HUES48 (cell line): ENCODE measurements around the gene TCP11.

Experiments used
- H3K27ac ChIP-seq: one replicate; pipeline ENCODE4 v1.7.0; 2013; ENCODE audit warnings: low read depth, low read length, inconsistent platforms
- H3K27me3 ChIP-seq: 2 replicates; pipeline ENCODE4 v1.6.1; 2013; ENCODE audit warnings: mild to moderate bottlenecking, low read length; ENCODE audit not compliant: control insufficient read depth, insufficient read depth
- H3K36me3 ChIP-seq: 2 replicates; pipeline ENCODE4 v1.6.1; 2013; ENCODE audit warnings: low read length; ENCODE audit not compliant: control insufficient read depth, insufficient read depth
- H3K4me1 ChIP-seq: 2 replicates; pipeline ENCODE4 v1.6.1; 2013; ENCODE audit warnings: mild to moderate bottlenecking, low read length; ENCODE audit not compliant: control insufficient read depth, insufficient read depth
- H3K4me3 ChIP-seq: 2 replicates; pipeline ENCODE4 v1.5.1; 2013; ENCODE audit warnings: mild to moderate bottlenecking, low read depth, low read length
- H3K9ac ChIP-seq: 2 replicates; pipeline ENCODE4 v1.6.1; 2013; ENCODE audit warnings: mild to moderate bottlenecking, low read depth, low read length, moderate library complexity
- H3K9me3 ChIP-seq: 2 replicates; pipeline ENCODE4 v1.6.1; 2013; ENCODE audit warnings: low read length; ENCODE audit not compliant: control insufficient read depth, insufficient read depth

The TCP11 gene

DNA sequence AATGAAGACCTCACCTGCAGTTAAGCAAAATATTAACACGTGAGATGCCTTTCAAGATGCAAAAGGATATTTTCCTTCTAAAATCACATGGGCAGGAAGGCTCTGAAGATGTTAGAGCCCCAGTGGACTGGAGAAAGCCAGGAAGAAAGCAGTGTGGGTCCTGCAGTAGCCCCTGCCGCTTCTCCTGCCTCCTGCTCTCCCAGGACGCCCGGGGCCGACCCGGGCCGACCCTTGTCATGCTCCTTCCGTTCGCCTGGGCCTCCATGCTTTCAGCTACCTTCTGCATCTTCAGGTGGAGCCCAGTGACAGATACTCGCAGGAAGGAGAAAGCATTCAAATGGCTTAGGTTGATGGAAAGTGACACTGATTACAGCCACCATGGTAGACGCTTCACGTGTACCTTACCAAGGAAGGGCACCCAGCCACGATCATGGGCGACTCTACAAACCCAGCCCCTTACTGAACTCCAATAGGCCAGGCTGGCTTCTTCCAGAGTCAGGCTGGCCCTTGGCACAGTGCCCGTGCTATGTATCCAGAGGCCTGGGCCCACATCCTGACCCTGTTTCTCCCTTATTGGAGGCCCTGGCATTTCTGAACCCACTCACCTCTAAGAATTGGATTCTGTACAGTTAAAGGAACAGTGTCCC lies 69.0 kb downstream of the TCP11 start:
- Histone ChIP-seq H3K4me1 (peaks cover 28% of the 10 kb centered on the region), H3K9me3 (no peaks in the 10 kb centered on the region), H3K27ac (no peak overlapping the region), H3K4me3 (no peak overlapping the region), H3K36me3 (no peaks in the 10 kb centered on the region), H3K27me3 (no peaks in the 10 kb centered on the region), H3K9ac (no peak overlapping the region)

- Histone ChIP-seq H3K4me1 (peaks cover 28% of the 10 kb centered on the region), H3K9ac (no peak overlapping the region), H3K36me3 (no peaks in the 10 kb centered on the region), H3K4me3 (no peak overlapping the region), H3K27me3 (no peaks in the 10 kb centered on the region), H3K9me3 (no peaks in the 10 kb centered on the region), H3K27ac (peak overlapping the region; percentile 20)
Measured at GRCh38 chr6:35071347-35071994, 69.7 kb downstream of the TCP11 start.

GRCh38 chr6:35070111-35070510 lies 71.0 kb downstream of the TCP11 start:
- no peak overlapping the region for H3K9ac ChIP-seq
- 0 out of 2 replicates have a peak, but pooled peaks cover 11% of the 10 kb centered on the region for H3K36me3 ChIP-seq
- H3K9me3 ChIP-seq, result no peaks in the 10 kb centered on the region
- no peaks in the 10 kb centered on the region for H3K27me3 ChIP-seq
- H3K4me3 ChIP-seq, result no peak overlapping the region
- H3K27ac ChIP-seq, result no peak overlapping the region
- peaks cover 28% of the 10 kb centered on the region for H3K4me1 ChIP-seq

DNA sequence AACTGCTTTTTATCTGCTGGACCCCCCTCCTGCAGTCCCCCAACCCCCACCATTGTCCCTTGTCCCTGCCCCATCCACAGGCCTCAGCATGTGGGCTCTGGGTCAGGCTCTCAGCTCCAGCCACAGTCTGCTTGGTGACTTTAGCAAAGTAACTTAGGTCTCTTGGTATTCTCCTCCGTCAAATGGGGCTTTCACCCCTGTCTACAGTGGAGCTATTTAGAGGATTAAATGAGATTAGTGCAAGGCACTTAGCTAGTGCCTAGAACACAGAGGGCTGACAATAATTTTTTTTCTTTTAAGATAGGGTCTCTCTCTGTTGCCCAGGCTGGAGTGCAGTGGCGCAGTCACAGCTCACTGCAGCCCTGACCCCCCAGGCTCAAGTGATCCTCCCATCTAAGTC lies 71.9 kb downstream of the TCP11 start:
- H3K9me3 ChIP-seq, result no peaks in the 10 kb centered on the region
- H3K4me3 ChIP-seq, result no peak overlapping the region
- H3K4me1 ChIP-seq, result peaks cover 28% of the 10 kb centered on the region
- H3K27ac ChIP-seq, result no peak overlapping the region
- H3K9ac ChIP-seq, result no peak overlapping the region
- H3K27me3 ChIP-seq, result no peaks in the 10 kb centered on the region
- H3K36me3 ChIP-seq, result 0 out of 2 replicates have a peak, but pooled peaks cover 14% of the 10 kb centered on the region

DNA sequence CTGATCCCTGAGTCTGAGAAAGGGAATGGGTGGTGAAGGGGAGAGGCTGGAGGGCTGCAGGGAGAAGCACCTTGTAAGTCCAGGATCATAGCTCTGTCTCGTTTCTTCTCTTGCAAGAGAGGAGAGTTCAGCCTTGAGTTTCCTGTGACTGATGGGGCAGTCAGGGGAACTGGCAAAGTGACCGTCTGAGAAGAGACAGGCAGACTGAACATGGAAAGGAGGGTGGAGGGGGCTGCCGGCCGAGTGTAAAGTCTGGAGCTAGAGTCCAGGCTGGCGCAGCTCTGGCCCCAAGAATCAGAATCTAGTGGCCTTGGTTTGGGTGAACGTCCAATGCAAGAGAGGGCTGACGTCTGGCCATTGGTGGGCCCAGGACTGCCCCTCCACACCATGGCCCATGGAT lies 72.5 kb downstream of the TCP11 start:
- Histone ChIP-seq H3K27ac (peak overlapping the region; percentile 47), H3K4me3 (no peak overlapping the region), H3K27me3 (no peaks in the 10 kb centered on the region), H3K9ac (no peak overlapping the region), H3K4me1 (peaks cover 28% of the 10 kb centered on the region), H3K36me3 (peaks cover 14% of the 10 kb centered on the region; the same call in 1 of the 2 replicates), H3K9me3 (no peaks in the 10 kb centered on the region)

GRCh38 chr6:35068206-35068605 lies 72.9 kb downstream of the TCP11 start:
- H3K9ac ChIP-seq, result no peak overlapping the region
- H3K4me1 ChIP-seq, result peaks cover 28% of the 10 kb centered on the region
- H3K4me3 ChIP-seq, result no peak overlapping the region
- peaks cover 14% of the 10 kb centered on the region; the same call in 1 of the 2 replicates for H3K36me3 ChIP-seq
- H3K27me3 ChIP-seq, result no peaks in the 10 kb centered on the region
- H3K27ac ChIP-seq, result peak overlapping the region; percentile 47
- no peaks in the 10 kb centered on the region for H3K9me3 ChIP-seq
